BJ (cell line): ENCODE measurements around the gene TUFM. TPM values are rescaled to one million over a fixed set of nuclear protein-coding genes. Genes with fewer than 3 reads are reported as not detected.

Experiments
- CTCF ChIA-PET: fragments of 350-600 bp; formaldehyde crosslinking; extraction: SDS; loops from one replicate; lab custom pipeline; 2021; ENCODE audit warnings: antibody characterized with exemption, inconsistent platforms; lab: Yijun Ruan, JAX
- POLR2A ChIA-PET: fragments of 300-600 bp; sonication (Branson Sonifier 250); formaldehyde crosslinking; extraction: SDS; loops from one replicate; lab custom pipeline; 2021; ENCODE audit warnings: antibody characterized with exemption; lab: Charles Lee
- DNase-seq: peaks from one replicate; pipeline ENCODE4 v3.0.0-alpha.2; 2011; ENCODE audit warnings: low read depth
- H3K27me3 ChIP-seq: 2 replicates; pipeline ENCODE4 v1.6.0; 2011; ENCODE audit warnings: low read length; ENCODE audit not compliant: control insufficient read depth, insufficient read depth
- H3K36me3 ChIP-seq: 2 replicates; pipeline ENCODE4 v1.5.1; 2011; ENCODE audit warnings: low read length; ENCODE audit not compliant: control insufficient read depth, insufficient read depth
- H3K4me3 ChIP-seq: 2 replicates; pipeline ENCODE4 v1.5.1; 2011; ENCODE audit warnings: low read depth, mild to moderate bottlenecking, control low read depth, low read length
- CTCF ChIP-seq: IDR thresholded peaks from 2 replicates; pipeline ENCODE4 v1.5.1; 2011; ENCODE audit warnings: low read depth, mild to moderate bottlenecking, control low read depth, inconsistent platforms, low read length, moderate library complexity; ENCODE audit not compliant: insufficient read depth
- polyA plus RNA-seq: library from polyadenylated mRNA; depleted of rRNA; stranded (reverse); fragments of >200 nt; gene quantifications from 2 replicates; pipeline ENCODE4 v1.2.3, GENCODE V29; 2011

TUFM gene
- polyA plus RNA-seq, 1 experiment, result 118 TPM

DNA sequence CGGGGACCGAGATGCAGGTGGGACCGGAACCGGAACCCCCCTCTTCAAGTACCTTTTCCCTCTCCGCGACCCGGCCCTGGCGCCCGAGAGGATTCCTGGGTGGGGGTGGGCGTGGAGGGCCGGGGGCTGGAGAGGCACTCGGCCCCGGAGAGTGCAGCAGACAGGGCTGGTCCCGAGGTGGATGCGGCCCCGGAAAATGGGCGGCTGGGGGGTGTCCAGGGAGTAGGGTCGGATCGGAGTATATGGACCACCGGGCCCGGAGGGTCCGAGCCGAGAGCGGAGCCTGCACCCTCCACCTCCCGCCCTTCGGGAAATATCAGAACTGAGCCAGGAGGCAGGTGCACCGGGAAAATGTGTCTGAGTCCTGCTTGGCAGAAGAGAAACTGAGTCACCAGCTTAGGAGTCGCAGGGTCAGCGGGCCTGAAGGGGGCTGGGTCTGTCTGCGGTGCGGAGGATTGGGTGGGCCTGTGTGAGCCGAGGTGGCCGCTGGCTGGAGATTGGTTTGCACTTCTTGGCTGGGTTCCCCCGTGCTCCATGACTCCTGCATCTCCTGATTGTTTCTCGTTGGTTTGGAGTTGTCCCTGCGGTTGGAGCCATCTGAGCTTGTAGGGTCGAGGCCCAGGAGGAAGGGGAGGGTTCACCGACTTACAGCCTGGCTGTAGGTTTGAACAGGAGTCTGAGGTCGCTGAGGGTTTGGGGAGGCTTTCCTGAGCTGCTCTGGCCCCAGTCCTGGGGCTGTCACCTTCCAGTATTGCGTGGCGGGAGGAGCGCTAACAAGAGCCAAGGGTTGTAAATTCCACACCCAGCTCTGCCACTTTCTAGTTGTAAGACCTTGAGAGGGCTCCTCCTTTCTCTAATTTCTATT, 18.0 kb upstream of the TUFM start:
- no peak for DNase-seq
- CTCF ChIA-PET, result interaction anchor here (0.8 to 2.2 kb wide), 8 partner anchors 10 to 87 kb away, joined by 3 to 14 read pairs (median 4); partner anchors contain the start of genes NFATC2IP and TUFM
- Histone ChIP-seq H3K27me3 (no peaks in the 10 kb centered on the region), H3K4me3 (peak overlapping the region; percentile 95), H3K36me3 (peaks cover 9% of the 10 kb centered on the region)
- TF ChIP-seq CTCF, result no peak
- POLR2A ChIA-PET, result interaction anchor here (0.8 kb wide), 1 partner anchor 18 kb away, joined by 9 read pairs; the partner anchor contains the start of gene TUFM

GRCh38 chr16:28859326-28859725, 13.2 kb upstream of the TUFM start:
- ChIA-PET POLR2A (no interaction called here), CTCF (interaction anchor here (1.0 kb wide), 1 partner anchor 9 kb away, joined by 4 read pairs; no protein-coding TSS in a partner anchor)
- Histone ChIP-seq H3K27me3 (no peaks in the 10 kb centered on the region), H3K4me3 (no peak overlapping the region), H3K36me3 (no peaks in the 10 kb centered on the region)
- no peak for TF ChIP-seq CTCF
- DNase-seq, result no peak

DNA sequence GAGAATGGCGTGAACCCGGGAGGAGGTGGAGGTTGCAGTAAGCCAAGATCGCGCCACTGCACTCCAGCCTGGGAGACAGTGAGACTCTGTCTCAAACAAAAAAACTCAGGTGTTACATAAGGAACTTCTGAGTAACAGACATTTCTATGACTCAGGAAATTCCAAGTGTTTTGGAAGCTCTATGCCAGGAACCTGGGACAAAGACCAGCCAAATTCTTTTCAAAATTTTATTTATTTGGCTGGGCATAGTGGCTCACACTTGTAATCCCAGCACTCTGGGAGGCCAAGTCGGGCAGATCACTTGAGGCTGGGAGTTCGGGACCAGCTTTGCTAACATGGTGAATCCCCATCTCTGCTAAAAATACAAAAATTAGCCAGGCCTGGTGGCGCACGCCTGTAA, 12.3 kb upstream of the TUFM start:
- ChIA-PET POLR2A (interaction anchor here (0.6 kb wide), 1 partner anchor 54 kb away, joined by 3 read pairs; no protein-coding TSS in a partner anchor), CTCF (interaction anchor here (0.8 kb wide), 1 partner anchor 87 kb away, joined by 4 read pairs; no protein-coding TSS in a partner anchor)
- DNase-seq, result no peak
- H3K4me3 ChIP-seq, result no peak overlapping the region
- no peaks in the 10 kb centered on the region for H3K36me3 ChIP-seq
- no peaks in the 10 kb centered on the region for H3K27me3 ChIP-seq
- TF ChIP-seq CTCF, result no peak

DNA sequence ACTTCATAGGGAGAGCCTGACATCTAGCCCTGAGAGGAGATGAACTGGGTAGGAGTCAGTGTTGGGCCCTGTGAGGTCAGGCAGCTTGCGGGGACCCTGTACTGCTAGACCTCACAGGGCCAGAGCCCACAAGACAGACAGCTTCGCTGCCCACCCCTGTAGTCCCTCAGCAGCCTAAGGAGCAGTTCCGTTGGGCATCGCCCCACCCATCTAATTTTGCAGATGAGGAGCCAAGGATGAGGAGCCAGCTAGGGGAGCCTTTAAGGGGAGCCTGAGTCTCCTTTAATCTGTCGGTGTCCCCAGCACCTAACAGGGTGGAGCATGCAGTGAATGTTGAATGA, 755 bp upstream of the TUFM start:
- POLR2A ChIA-PET, result no interaction called here

More for the DNA sequence above, 755 bp upstream of the TUFM start:
- CTCF ChIA-PET, result interaction anchor here (1.0 to 3.0 kb wide), 9 partner anchors 8 to 128 kb away, joined by 3 to 17 read pairs (median 5); partner anchors contain the start of gene SPNS1
- Histone ChIP-seq H3K27me3 (no peaks in the 10 kb centered on the region), H3K36me3 (peaks cover 22% of the 10 kb centered on the region), H3K4me3 (peak overlapping the region; percentile 90)
- TF ChIP-seq CTCF, result no peak
- no peak for DNase-seq
